ENCODE measurements around the gene RNF103.

The RNF103 gene

DNA sequence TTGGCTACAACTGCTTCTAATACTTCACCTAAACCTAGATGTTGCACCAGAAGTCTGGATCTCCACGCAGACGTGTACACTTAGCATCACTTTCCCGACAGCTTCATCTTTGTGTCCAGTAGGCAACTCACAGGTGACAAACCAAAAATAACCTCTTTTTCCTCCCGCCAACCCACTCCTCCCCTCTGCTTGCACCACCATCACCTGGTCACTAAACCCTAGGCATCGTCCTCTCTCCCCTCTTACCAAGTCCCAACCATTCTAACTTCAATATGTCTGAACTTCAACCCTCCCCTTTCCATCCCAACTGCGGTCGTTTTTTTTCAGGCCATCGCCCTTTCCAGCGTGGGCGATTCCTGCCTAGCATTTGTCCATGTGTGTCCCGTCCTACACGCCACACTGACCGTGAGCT lies 60.0 kb downstream of the RNF103 start:
- no peak for DNase-seq

DNA sequence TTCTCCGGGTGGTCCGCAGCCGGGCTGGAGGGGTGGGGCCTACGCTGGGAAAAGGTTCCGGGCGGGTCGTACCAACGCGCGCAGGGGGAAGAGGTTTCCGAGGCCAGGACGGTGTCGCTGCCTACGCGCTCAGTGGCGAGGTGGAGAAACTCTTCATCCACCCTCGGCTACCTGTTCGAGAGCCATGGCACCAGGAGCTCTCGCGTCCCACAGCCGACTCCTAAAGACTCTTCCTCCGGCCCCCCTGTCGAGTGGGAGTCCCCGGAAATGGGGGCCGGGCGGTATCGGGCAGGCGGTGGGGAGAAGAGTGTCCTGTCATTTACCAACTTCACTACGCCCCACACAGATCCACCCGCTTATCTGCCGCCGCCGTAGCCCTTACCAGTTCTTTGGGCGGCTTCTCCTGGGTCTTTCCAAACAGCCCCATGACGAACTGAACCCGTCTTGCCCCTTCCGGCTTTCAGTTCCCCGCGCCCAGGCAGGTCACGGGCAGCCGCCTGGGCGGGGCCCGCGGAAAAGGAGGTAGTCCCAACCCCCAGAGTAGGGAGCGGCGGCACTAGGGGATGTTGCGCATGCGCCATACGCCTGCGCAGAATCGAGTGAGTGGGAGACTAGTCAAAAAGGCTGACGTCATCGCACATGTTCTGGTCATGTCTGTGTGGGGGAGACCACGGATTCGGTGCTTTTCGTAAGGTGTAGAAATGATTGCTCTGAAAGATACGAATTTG lies 60.6 kb downstream of the RNF103 start, which contains the start of gene CHMP3:
TSS of gene CHMP3 (minus strand) at position 522 of the 728 bp plus-strand sequence. CDS start at position 427, 95 bp downstream.
- peak; percentile 97 for DNase-seq

DNA sequence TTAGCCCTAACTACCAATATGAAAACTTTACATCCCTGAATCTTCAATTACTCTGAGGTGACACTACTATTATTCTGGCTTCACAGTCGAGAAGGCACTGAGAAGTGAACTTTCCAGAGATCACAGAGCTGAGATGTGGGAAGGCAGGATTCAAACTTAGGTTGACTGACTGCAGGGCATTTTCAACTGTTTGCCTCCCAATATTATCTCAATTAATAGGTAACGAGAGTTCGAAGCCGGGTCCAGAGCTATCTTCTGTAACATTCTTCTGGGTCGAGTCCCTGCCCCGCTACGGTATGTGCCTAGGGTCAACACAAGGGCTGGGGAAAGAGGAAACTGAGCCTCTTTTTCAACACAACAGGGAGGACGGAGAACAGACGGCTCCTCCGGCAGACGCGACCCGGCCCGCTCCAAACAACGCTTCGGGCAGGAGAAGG lies 61.2 kb downstream of the RNF103 start:
- no peak for DNase-seq

DNA sequence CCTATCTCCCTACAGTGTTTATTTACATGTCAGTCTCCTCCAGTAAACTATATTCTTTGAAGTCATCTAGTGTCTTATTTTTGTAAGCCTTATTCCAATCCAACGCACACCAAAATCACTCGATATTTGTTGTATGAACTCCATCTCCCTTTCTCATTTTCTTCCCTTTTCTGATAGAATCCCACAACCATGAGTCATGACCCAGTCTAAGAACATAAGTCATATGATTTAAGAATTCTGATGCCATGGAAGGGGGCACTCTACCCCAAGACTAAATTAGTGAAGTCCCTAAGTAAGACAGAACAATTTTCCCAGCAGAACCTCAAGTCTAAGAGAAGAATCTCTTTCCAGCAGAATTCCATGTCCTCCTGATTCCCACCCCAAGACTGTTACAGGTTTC lies 65.8 kb downstream of the RNF103 start:
- DNase-seq = no peak

DNA sequence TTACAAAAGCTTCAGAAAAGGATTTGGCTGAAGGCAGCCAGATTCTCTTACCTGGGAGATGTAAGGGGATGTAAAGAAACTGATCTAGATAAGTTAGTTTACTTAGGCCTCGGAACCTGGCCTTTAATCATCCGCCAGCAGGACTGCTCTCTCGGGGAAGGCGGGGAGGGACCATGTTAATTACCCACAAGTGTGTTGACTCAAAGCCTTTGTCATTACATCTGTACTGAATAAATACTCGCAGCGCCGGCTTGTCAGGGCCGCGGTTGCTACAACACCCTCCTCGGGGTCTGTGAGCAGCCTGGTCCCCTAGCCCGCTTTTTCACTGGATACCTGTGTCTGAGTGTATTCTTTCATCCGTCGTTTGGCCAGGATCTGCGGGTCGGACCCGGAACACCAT lies 67.2 kb downstream of the RNF103 start:
- no peak for DNase-seq

Measured in CD4-positive, alpha-beta T cell treated with Interleukin-4 for 4 hours (primary cell).